NCI-H526 (cell line): ENCODE results near the gene ZNF394.
"Not testable (repeated sequence)": the region's sequence is repeated elsewhere in the genome, so short reads cannot be mapped to it uniquely, and the experiment has no call there.

Experiments used
- DNase-seq, 2 experiments: peaks; one replicate each; lab custom pipeline; 2025; lab: John Stamatoyannopoulos, UW

The ZNF394 gene

GRCh38 chr7:99499721-99500636 lies at the start of gene ZNF394:
Gene ZNF394 (minus strand): TSS chr7:99500281. CDS start chr7:99500093, 188 bp downstream.
- peak; percentile 93 to 98 for DNase-seq

- DNase-seq: not testable (repeated sequence)
Measured at GRCh38 chr7:99549545-99549944, 49.5 kb upstream of the ZNF394 start.

GRCh38 chr7:99545308-99545707 lies 45.2 kb upstream of the ZNF394 start:
- not testable (repeated sequence) for DNase-seq

GRCh38 chr7:99543916-99544315 lies 43.8 kb upstream of the ZNF394 start:
- DNase-seq: no peak

- no peak for DNase-seq
Measured at GRCh38 chr7:99543081-99543671, 43.1 kb upstream of the ZNF394 start.

GRCh38 chr7:99541212-99541611 lies 41.1 kb upstream of the ZNF394 start:
- no peak for DNase-seq

- no peak for DNase-seq
Measured at GRCh38 chr7:99540542-99540941, 40.5 kb upstream of the ZNF394 start.

GRCh38 chr7:99539213-99539811 lies 39.2 kb upstream of the ZNF394 start:
- no peak for DNase-seq

- no peak for DNase-seq
Measured at GRCh38 chr7:99535667-99536066, 35.6 kb upstream of the ZNF394 start.

- no peak for DNase-seq
Measured at GRCh38 chr7:99531354-99531765, 31.3 kb upstream of the ZNF394 start.

- peak in 1 of 2 experiments; percentile 47 for DNase-seq
Measured at GRCh38 chr7:99525713-99526440, 25.8 kb upstream of the ZNF394 start.

- DNase-seq: no peak
Measured at GRCh38 chr7:99521399-99521798, 21.3 kb upstream of the ZNF394 start.

GRCh38 chr7:99514050-99514449 lies 14.0 kb upstream of the ZNF394 start:
- DNase-seq: no peak

GRCh38 chr7:99505324-99505662 lies 5.2 kb upstream of the ZNF394 start:
- no peak for DNase-seq

GRCh38 chr7:99504603-99505323 lies 4.7 kb upstream of the ZNF394 start, which contains the start of gene ZKSCAN5:
Gene ZKSCAN5 (plus strand): TSS chr7:99504662. CDS start chr7:99506045, 1,383 bp downstream.
- peak; percentile 97 to 99 for DNase-seq

GRCh38 chr7:99504281-99504602 lies 4.2 kb upstream of the ZNF394 start:
- DNase-seq: no peak

- peak in 1 of 2 experiments; percentile 9 for DNase-seq
Measured at GRCh38 chr7:99501236-99501635, 1.2 kb upstream of the ZNF394 start.

- DNase-seq: no peak
Measured at GRCh38 chr7:99500637-99501009, 542 bp upstream of the ZNF394 start.

- DNase-seq: no peak
Measured at GRCh38 chr7:99499371-99499720, 735 bp downstream of the ZNF394 start.

GRCh38 chr7:99498546-99498944 lies 1.5 kb downstream of the ZNF394 start:
- DNase-seq: peak in 1 of 2 experiments; percentile 22

GRCh38 chr7:99497766-99498545 lies 2.1 kb downstream of the ZNF394 start:
- DNase-seq: no peak
